HepG2 (cell line): Measurements from ENCODE around the gene UPK1A. TPM values are rescaled to one million over a fixed set of nuclear protein-coding genes. Genes with fewer than 3 reads are reported as not detected.
A peak's percentile ranks its signal among the peaks of the same experiment; 100 is the strongest.

Experiments
- AGO2 ChIP-seq: fragments of 200-400 bp; formaldehyde crosslinking; optimal IDR thresholded peaks from 2 replicates; pipeline ENCODE3; 2017; ENCODE audit warnings: mild to moderate bottlenecking, low read depth, low read length, moderate library complexity
- ETV6 ChIP-seq: sonication (generic); formaldehyde crosslinking; conservative IDR thresholded peaks from 2 replicates; pipeline ENCODE4 v1.4.0; 2020; ENCODE audit warnings: missing genetic modification reagents
- FOXM1 ChIP-seq: sonication (generic); formaldehyde crosslinking; IDR thresholded peaks from 2 replicates; pipeline ENCODE4 v1.5.0; 2020; ENCODE audit warnings: missing genetic modification reagents
- HES4 ChIP-seq: sonication (generic); formaldehyde crosslinking; IDR thresholded peaks from 2 replicates; pipeline ENCODE4 v1.9.0; 2021; ENCODE audit warnings: mild to moderate bottlenecking, missing genetic modification reagents, borderline replicate concordance
- IRF9 ChIP-seq: sonication (generic); formaldehyde crosslinking; IDR thresholded peaks from 2 replicates; pipeline ENCODE4 v1.8.0; 2022; ENCODE audit warnings: missing genetic modification reagents, mild to moderate bottlenecking, borderline replicate concordance
- KLF12 ChIP-seq: sonication (generic); formaldehyde crosslinking; IDR thresholded peaks from 2 replicates; pipeline ENCODE4 v1.4.0; 2020; ENCODE audit warnings: missing genetic modification reagents, borderline replicate concordance
- MAX ChIP-seq: IDR thresholded peaks from 2 replicates; pipeline ENCODE4 v1.6.1; 2012; ENCODE audit warnings: inconsistent platforms
- NFE2L2 ChIP-seq: fragments of 150-350 bp; IDR thresholded peaks from 2 replicates; pipeline ENCODE4 v1.6.1; 2014; ENCODE audit warnings: low read length
- NFIC ChIP-seq: IDR thresholded peaks from 2 replicates; pipeline ENCODE4 v1.6.1; 2012; ENCODE audit warnings: mild to moderate bottlenecking, low read length, inconsistent platforms
- NFKB2 ChIP-seq: sonication (generic); formaldehyde crosslinking; IDR thresholded peaks from 2 replicates; pipeline ENCODE4 v1.4.0; 2020; ENCODE audit warnings: missing genetic modification reagents, borderline replicate concordance
- RBM39 ChIP-seq: fragments of 200-400 bp; formaldehyde crosslinking; IDR thresholded peaks from one replicate; pipeline ENCODE4 v1.6.1; 2018; ENCODE audit warnings: antibody characterized with exemption, mild to moderate bottlenecking, low read depth, low read length; ENCODE audit not compliant: poor library complexity, severe bottlenecking
- TEF ChIP-seq: sonication (generic); formaldehyde crosslinking; IDR thresholded peaks from 2 replicates; pipeline ENCODE4 v1.5.0; 2020; ENCODE audit warnings: missing genetic modification reagents
- ZBTB39 ChIP-seq: sonication (generic); formaldehyde crosslinking; IDR thresholded peaks from 2 replicates; pipeline ENCODE4 v1.5.0; 2020; ENCODE audit warnings: missing genetic modification reagents
- ZEB1 ChIP-seq: IDR thresholded peaks from 2 replicates; pipeline ENCODE4 v1.6.1; 2012; ENCODE audit warnings: mild to moderate bottlenecking, low read depth, inconsistent platforms; ENCODE audit not compliant: insufficient replicate concordance
- ZNF12 ChIP-seq: sonication (generic); formaldehyde crosslinking; IDR thresholded peaks from 2 replicates; pipeline ENCODE4 v1.5.0; 2020; ENCODE audit warnings: missing genetic modification reagents
- ZNF674 ChIP-seq: sonication (generic); formaldehyde crosslinking; IDR thresholded peaks from 2 replicates; pipeline ENCODE4 v1.5.0; 2020; ENCODE audit warnings: low read depth, mild to moderate bottlenecking, missing genetic modification reagents
- ZNF780A ChIP-seq: sonication (generic); formaldehyde crosslinking; IDR thresholded peaks from 2 replicates; pipeline ENCODE4 v1.8.0; 2022; ENCODE audit warnings: mild to moderate bottlenecking, missing genetic modification reagents, moderate library complexity
- ZNF891 ChIP-seq: sonication (generic); formaldehyde crosslinking; IDR thresholded peaks from 2 replicates; pipeline ENCODE4 v1.5.0; 2020; ENCODE audit warnings: mild to moderate bottlenecking, missing genetic modification reagents
- ZZZ3 ChIP-seq: sonication (generic); formaldehyde crosslinking; IDR thresholded peaks from 2 replicates; pipeline ENCODE4 v1.4.0; 2020; ENCODE audit warnings: missing genetic modification reagents, mild to moderate bottlenecking, borderline replicate concordance
- polyA plus RNA-seq, 8 experiments: library from polyadenylated mRNA; depleted of rRNA in 3 of 8; stranded (reverse) in 7 of 8; unstranded in 1 of 8; fragments of >200 nt; fragmentation: Illumina TruSeq in 4 of 8; extraction: Trizol in 4 of 8; gene quantifications; 2 replicates each; pipeline versions ENCODE4 v1.2.1 to v1.2.3, GENCODE V29; 2011 to 2016; ENCODE audit warnings: low read depth in 4 of 8, missing spikeins in 1 of 8, mixed read lengths in 1 of 8; ENCODE audit not compliant: insufficient read depth in 1 of 8
- total RNA-seq, 5 experiments: library from RNA; depleted of rRNA; stranded (reverse); fragments of >200 nt; fragmentation: Illumina TruSeq; extraction: Trizol; gene quantifications; 2 replicates each; pipeline ENCODE4 v1.2.3, GENCODE V29; 2016; ENCODE audit warnings: low read depth in 1 of 5
- TF ChIP-seq, protein P1 (sequence below): sonication (generic); formaldehyde crosslinking; IDR thresholded peaks from 2 replicates; pipeline ENCODE4 v1.4.0; 2020; ENCODE audit warnings: mild to moderate bottlenecking, missing genetic modification reagents
- TF ChIP-seq, protein P2 (sequence below): sonication (generic); formaldehyde crosslinking; IDR thresholded peaks from 2 replicates; pipeline ENCODE4 v1.8.1; 2023; ENCODE audit warnings: mild to moderate bottlenecking, missing genetic modification reagents

The UPK1A gene
- total and polyA plus RNA-seq, 2 of the 13 experiments (the other 11 are each of a cell fraction or from before 2014, with no cell fraction given): 2.9 TPM; not detected in 1

- TF ChIP-seq, protein P1, sequence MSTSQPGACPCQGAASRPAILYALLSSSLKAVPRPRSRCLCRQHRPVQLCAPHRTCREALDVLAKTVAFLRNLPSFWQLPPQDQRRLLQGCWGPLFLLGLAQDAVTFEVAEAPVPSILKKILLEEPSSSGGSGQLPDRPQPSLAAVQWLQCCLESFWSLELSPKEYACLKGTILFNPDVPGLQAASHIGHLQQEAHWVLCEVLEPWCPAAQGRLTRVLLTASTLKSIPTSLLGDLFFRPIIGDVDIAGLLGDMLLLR (CRISPR knock-in tag): no peak; the same call in 1 of the 2 replicates
- TF ChIP-seq NFKB2 (CRISPR knock-in tag) (peak; percentile 58; the same call in 1 of the 2 replicates), AGO2 (no peak), ETV6 (CRISPR knock-in tag) (no peak; the same call in 1 of the 2 replicates), MAX (peak; percentile 36), IRF9 (no peak), ZZZ3 (CRISPR knock-in tag) (no peak), NFIC (no peak), ZNF891 (CRISPR knock-in tag) (peak; percentile 3; the same call in 1 of the 2 replicates), ZNF12 (CRISPR knock-in tag) (peak; percentile 14; the same call in 1 of the 2 replicates), RBM39 (no peak), ZEB1 (peak; percentile 15), ZNF780A (CRISPR knock-in tag) (no peak), TEF (CRISPR knock-in tag) (no peak), ZNF674 (CRISPR knock-in tag) (no peak), FOXM1 (CRISPR knock-in tag) (no peak), NFE2L2 (no peak), KLF12 (CRISPR knock-in tag) (peak; percentile 85), HES4 (0 out of 2 replicates have a peak, but pooled peaks have one; percentile 15), ZBTB39 (CRISPR knock-in tag) (no peak)
- TF ChIP-seq, protein P2, sequence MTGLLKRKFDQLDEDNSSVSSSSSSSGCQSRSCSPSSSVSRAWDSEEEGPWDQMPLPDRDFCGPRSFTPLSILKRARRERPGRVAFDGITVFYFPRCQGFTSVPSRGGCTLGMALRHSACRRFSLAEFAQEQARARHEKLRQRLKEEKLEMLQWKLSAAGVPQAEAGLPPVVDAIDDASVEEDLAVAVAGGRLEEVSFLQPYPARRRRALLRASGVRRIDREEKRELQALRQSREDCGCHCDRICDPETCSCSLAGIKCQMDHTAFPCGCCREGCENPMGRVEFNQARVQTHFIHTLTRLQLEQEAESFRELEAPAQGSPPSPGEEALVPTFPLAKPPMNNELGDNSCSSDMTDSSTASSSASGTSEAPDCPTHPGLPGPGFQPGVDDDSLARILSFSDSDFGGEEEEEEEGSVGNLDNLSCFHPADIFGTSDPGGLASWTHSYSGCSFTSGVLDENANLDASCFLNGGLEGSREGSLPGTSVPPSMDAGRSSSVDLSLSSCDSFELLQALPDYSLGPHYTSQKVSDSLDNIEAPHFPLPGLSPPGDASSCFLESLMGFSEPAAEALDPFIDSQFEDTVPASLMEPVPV: no peak
These were observed 50.7 kb downstream of the UPK1A start (continued) for GRCh38 chr19:35716801-35717664.
